Measurements from ENCODE around the gene CDK16.

CDK16 gene

DNA sequence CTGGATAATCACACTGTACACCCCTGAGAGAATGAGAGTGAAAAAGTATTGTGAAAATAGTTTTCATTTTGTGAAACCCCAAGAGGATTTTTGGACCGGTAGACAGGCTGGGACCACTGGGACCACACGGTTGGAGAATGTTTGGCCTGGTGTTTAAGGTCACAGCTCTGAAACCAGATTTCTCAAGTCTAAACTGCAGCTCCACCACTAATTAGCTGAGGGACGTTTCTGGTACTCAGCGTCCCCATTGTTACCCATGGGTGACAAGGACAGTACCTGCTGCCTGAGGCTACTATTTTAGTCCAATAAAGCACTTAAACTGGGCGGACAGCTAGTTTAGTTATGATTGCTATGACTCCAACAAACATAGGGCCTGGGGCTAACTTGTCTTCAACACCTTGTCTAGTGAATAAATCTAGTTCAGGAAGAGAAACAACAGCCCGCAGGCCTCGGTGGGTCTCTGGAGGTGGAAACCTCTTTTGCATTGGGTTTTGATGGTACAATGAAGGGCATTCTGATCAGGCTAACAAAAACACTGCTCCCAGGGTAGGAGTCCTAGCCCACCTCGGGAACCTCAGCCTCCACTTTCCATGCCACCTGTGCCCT, 13.8 kb downstream of the CDK16 start:
- Mint-ChIP-seq H3K27me3 (no peaks in the 10 kb centered on the region), H3K27ac (peak overlapping the region; percentile 98), H3K4me3 (peak overlapping the region; percentile 94), H3K36me3 (ENCODE audit: low read depth) (peaks cover 34% of the 10 kb centered on the region), H3K4me1 (ENCODE audit: low read depth) (peaks cover 10% of the 10 kb centered on the region), H3K9me3 (no peaks in the 10 kb centered on the region)
- intact Hi-C loops (cut with micrococcal nuclease): loop anchor here (10.0 kb wide), 1 partner anchor 1343 kb away; the partner anchor contains the start of gene RBM3

DNA sequence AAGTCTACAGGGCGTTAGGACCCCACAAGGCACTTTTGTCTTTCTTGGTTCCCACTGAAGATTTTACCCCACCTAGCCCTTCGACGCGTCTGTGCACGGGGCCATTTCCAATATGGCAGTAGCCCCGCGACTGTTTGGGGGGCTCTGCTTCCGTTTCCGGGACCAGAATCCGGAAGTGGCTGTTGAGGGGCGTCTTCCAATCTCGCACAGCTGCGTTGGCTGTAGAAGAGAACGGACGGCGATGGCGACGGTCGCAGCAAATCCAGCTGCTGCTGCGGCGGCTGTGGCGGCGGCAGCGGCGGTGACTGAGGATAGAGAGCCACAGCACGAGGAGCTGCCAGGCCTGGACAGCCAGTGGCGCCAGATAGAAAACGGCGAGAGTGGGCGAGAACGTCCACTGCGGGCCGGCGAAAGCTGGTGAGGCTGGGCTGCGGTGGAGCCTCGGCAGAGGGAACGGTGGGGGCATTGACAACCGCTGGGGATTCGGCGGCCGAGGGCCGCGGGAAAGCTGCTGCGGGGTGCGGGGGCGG, 14.4 kb downstream of the CDK16 start, which contains the start of gene USP11:
USP11 (plus strand) TSS at position 207 of the 530 bp plus-strand sequence; CDS start at position 242, 35 bp downstream.
- Mint-ChIP-seq H3K9me3 (no peaks in the 10 kb centered on the region), H3K36me3 (ENCODE audit: low read depth) (peaks cover 29% of the 10 kb centered on the region), H3K4me3 (peak within 1 kb of the TSS; percentile 94), H3K27ac (peak within 1 kb of the TSS; percentile 98), H3K4me1 (ENCODE audit: low read depth) (peaks cover 10% of the 10 kb centered on the region), H3K27me3 (no peaks in the 10 kb centered on the region)
- intact Hi-C loops (cut with micrococcal nuclease): loop anchor here (1.0 to 10.0 kb wide), 2 partner anchors 15 to 1342 kb away; partner anchors contain the start of genes CDK16 and RBM3

GRCh38 chrX:47233333-47234113, 15.0 kb downstream of the CDK16 start:
- peaks cover 22% of the 10 kb centered on the region for H3K36me3 Mint-ChIP-seq (ENCODE audit: low read depth)
- no peaks in the 10 kb centered on the region for H3K27me3 Mint-ChIP-seq
- intact Hi-C loops (cut with micrococcal nuclease): loop anchor here (1.0 to 10.0 kb wide), 2 partner anchors 15 to 1341 kb away; partner anchors contain the start of genes CDK16 and RBM3
- H3K27ac Mint-ChIP-seq: peak overlapping the region; percentile 98
- H3K4me3 Mint-ChIP-seq: peak overlapping the region; percentile 94
- peaks cover 10% of the 10 kb centered on the region for H3K4me1 Mint-ChIP-seq (ENCODE audit: low read depth)
- H3K9me3 Mint-ChIP-seq: no peaks in the 10 kb centered on the region

DNA sequence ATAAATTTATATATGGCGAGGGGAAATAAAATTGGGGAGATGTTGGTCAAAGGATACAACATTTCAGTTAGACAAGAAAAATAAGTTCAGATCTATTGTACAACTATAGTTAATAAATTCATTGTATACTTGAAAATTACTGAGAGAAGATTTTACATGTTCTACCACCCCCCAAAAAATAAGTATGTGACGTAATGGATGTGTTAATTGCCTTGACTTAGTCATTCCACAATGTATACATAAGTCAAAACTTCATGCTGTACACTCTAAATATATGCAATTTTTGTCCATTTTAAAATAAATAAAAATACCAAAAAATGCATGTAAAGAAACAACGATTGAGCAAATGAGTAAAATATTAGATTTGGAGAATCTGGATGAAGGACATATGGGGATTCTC, 16.1 kb downstream of the CDK16 start:
- no peak overlapping the region for H3K4me3 Mint-ChIP-seq
- intact Hi-C loops (cut with micrococcal nuclease): loop anchor here (10.0 kb wide), 1 partner anchor 1340 kb away; the partner anchor contains the start of gene RBM3
- no peak overlapping the region for H3K27ac Mint-ChIP-seq
- H3K4me1 Mint-ChIP-seq (ENCODE audit: low read depth): peaks cover 10% of the 10 kb centered on the region
- H3K36me3 Mint-ChIP-seq (ENCODE audit: low read depth): peaks cover 13% of the 10 kb centered on the region
- no peaks in the 10 kb centered on the region for H3K9me3 Mint-ChIP-seq
- H3K27me3 Mint-ChIP-seq: no peaks in the 10 kb centered on the region

DNA sequence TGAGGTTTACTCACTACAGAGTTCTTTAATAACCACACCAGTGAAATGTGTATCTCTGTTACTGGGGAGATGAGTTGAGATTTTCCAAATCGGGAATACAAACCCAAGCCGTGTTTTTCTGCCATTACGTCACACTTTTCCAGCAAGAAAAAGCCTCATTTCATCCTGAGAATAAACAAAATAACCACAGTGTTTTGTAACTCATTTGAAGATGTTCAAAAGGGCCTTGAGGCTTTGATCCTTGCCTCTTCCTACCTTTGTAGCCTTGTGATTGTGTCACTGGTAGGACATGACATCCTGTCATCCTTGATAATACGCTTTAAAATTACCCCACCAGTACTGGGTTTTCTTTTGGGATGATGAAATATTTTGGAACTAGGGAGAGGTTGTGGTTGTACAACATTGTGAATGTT, 17.2 kb downstream of the CDK16 start:
- peaks cover 10% of the 10 kb centered on the region for H3K4me1 Mint-ChIP-seq (ENCODE audit: low read depth)
- no peak overlapping the region for H3K27ac Mint-ChIP-seq
- H3K9me3 Mint-ChIP-seq: no peaks in the 10 kb centered on the region
- no peaks in the 10 kb centered on the region for H3K27me3 Mint-ChIP-seq
- no peak overlapping the region for H3K4me3 Mint-ChIP-seq
- intact Hi-C loops (cut with micrococcal nuclease): loop anchor here (10.0 kb wide), 1 partner anchor 1339 kb away; the partner anchor contains the start of gene RBM3
- H3K36me3 Mint-ChIP-seq (ENCODE audit: low read depth): peaks cover 23% of the 10 kb centered on the region

GRCh38 chrX:47239199-47239598, 20.7 kb downstream of the CDK16 start:
- no peaks in the 10 kb centered on the region for H3K27me3 Mint-ChIP-seq

GRCh38 chrX:47239898-47240545, 21.5 kb downstream of the CDK16 start:
- intact Hi-C loops (cut with micrococcal nuclease): loop anchor here (10.0 kb wide), 1 partner anchor 1335 kb away; the partner anchor contains the start of gene RBM3
- H3K4me1 Mint-ChIP-seq (ENCODE audit: low read depth): peaks cover 6% of the 10 kb centered on the region
- H3K36me3 Mint-ChIP-seq (ENCODE audit: low read depth): peaks cover 50% of the 10 kb centered on the region
- H3K27ac Mint-ChIP-seq: no peak overlapping the region
- no peaks in the 10 kb centered on the region for H3K9me3 Mint-ChIP-seq
- H3K4me3 Mint-ChIP-seq: no peak overlapping the region
- H3K27me3 Mint-ChIP-seq: no peaks in the 10 kb centered on the region

More at GRCh38 chrX:47239199-47239598, 20.7 kb downstream of the CDK16 start:
- Mint-ChIP-seq H3K36me3 (ENCODE audit: low read depth) (peaks cover 42% of the 10 kb centered on the region), H3K4me3 (no peak overlapping the region), H3K27ac (no peak overlapping the region), H3K4me1 (ENCODE audit: low read depth) (peaks cover 6% of the 10 kb centered on the region), H3K9me3 (no peaks in the 10 kb centered on the region)
- intact Hi-C loops (cut with micrococcal nuclease): loop anchor here (10.0 kb wide), 1 partner anchor 1336 kb away; the partner anchor contains the start of gene RBM3

GRCh38 chrX:47240619-47241018, 22.1 kb downstream of the CDK16 start:
- Mint-ChIP-seq H3K4me3 (no peak overlapping the region), H3K27me3 (no peaks in the 10 kb centered on the region), H3K9me3 (no peaks in the 10 kb centered on the region), H3K4me1 (ENCODE audit: low read depth) (peaks cover under 1% of the 10 kb centered on the region), H3K36me3 (ENCODE audit: low read depth) (peaks cover 56% of the 10 kb centered on the region), H3K27ac (no peak overlapping the region)
- intact Hi-C loops (cut with micrococcal nuclease): no loop called here

DNA sequence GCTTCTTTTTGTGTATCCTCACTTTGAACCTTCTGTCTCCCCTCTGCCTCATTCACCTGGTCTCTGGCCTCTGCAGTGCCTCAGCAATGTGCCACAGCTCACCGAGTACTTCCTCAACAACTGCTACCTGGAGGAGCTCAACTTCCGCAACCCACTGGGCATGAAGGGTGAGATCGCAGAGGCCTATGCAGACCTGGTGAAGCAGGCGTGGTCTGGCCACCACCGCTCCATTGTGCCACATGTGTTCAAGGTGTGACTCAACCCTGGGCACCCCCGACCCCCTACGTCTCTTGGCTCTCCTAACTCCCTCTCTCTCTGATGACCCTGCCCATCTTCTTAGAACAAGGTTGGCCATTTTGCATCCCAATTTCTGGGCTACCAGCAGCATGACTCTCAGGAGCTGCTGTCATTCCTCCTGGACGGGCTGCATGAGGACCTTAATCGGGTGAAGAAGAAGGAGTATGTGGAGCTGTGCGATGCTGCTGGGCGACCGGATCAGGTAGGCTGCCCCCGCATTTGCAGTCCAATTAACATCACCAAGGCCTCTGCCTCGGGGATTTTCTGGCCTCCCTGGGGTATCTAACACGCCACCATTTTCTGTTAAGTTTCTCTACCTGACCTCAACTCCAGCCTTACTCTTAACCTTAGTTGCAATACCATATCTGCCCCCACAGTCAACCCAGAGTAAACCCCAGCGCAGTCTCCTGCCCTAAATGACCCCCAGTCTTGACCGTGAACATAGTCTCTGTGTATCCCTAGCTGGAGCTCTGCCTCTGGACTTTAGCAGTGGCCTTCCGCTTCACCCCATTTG, 22.9 kb downstream of the CDK16 start:
- no peak overlapping the region for H3K4me3 Mint-ChIP-seq
- H3K27ac Mint-ChIP-seq: no peak overlapping the region
- H3K27me3 Mint-ChIP-seq: no peaks in the 10 kb centered on the region
- intact Hi-C loops (cut with micrococcal nuclease): no loop called here
- H3K36me3 Mint-ChIP-seq (ENCODE audit: low read depth): peaks cover 64% of the 10 kb centered on the region
- no peaks in the 10 kb centered on the region for H3K9me3 Mint-ChIP-seq
- H3K4me1 Mint-ChIP-seq (ENCODE audit: low read depth): no peaks in the 10 kb centered on the region

DNA sequence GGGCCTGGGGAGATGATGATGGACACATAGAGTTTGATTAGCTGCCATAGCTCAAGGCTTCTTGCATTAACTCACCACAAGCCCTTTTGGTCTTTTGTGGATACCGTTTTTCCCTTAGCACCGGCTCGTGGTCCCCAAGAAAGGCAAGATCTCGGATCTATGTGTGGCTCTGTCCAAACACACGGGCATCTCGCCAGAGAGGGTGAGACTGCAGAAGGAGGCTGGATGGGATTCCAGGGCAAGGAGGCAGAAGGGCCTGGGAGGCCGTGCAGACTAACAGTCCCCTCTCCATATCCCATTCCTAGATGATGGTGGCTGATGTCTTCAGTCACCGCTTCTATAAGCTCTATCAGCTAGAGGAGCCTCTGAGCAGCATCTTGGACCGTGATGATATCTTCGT, 23.8 kb downstream of the CDK16 start:
- intact Hi-C loops (cut with micrococcal nuclease): no loop called here
- Mint-ChIP-seq H3K4me3 (no peak overlapping the region), H3K27ac (no peak overlapping the region), H3K9me3 (no peaks in the 10 kb centered on the region), H3K27me3 (no peaks in the 10 kb centered on the region), H3K4me1 (ENCODE audit: low read depth) (no peaks in the 10 kb centered on the region), H3K36me3 (ENCODE audit: low read depth) (peaks cover 70% of the 10 kb centered on the region)

GRCh38 chrX:47243351-47243750, 24.9 kb downstream of the CDK16 start:
- H3K27me3 Mint-ChIP-seq: no peaks in the 10 kb centered on the region
- H3K4me1 Mint-ChIP-seq (ENCODE audit: low read depth): no peaks in the 10 kb centered on the region
- intact Hi-C loops (cut with micrococcal nuclease): no loop called here
- no peak overlapping the region for H3K4me3 Mint-ChIP-seq
- H3K27ac Mint-ChIP-seq: no peak overlapping the region
- H3K36me3 Mint-ChIP-seq (ENCODE audit: low read depth): peaks cover 80% of the 10 kb centered on the region
- H3K9me3 Mint-ChIP-seq: no peaks in the 10 kb centered on the region

GRCh38 chrX:47244676-47245075, 26.2 kb downstream of the CDK16 start:
- H3K27me3 Mint-ChIP-seq: no peaks in the 10 kb centered on the region
- no peak overlapping the region for H3K27ac Mint-ChIP-seq
- H3K9me3 Mint-ChIP-seq: no peaks in the 10 kb centered on the region
- intact Hi-C loops (cut with micrococcal nuclease): no loop called here
- H3K4me1 Mint-ChIP-seq (ENCODE audit: low read depth): no peaks in the 10 kb centered on the region
- peaks cover 77% of the 10 kb centered on the region for H3K36me3 Mint-ChIP-seq (ENCODE audit: low read depth)
- no peak overlapping the region for H3K4me3 Mint-ChIP-seq

DNA sequence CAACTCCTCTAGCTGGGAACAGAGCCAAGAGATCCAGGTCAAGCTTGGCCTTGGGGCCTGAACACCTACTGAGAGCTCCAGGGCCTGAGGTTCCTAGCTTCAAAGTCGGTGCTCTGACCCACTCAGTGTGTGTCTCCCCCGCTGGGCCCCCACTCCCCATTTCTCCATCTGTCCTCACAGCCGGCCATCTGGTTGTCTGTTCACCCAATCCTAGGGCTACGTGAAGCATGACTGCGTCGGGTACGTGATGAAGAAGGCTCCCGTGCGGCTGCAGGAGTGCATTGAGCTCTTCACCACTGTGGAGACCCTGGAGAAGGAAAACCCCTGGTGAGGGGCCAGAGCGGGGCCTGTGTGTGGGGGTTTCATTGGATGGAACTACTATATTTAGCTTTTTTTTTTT, 26.7 kb downstream of the CDK16 start:
- H3K36me3 Mint-ChIP-seq (ENCODE audit: low read depth): peaks cover 73% of the 10 kb centered on the region
- H3K9me3 Mint-ChIP-seq: no peaks in the 10 kb centered on the region
- H3K4me3 Mint-ChIP-seq: no peak overlapping the region
- no peaks in the 10 kb centered on the region for H3K4me1 Mint-ChIP-seq (ENCODE audit: low read depth)
- no peaks in the 10 kb centered on the region for H3K27me3 Mint-ChIP-seq
- H3K27ac Mint-ChIP-seq: no peak overlapping the region
- intact Hi-C loops (cut with micrococcal nuclease): no loop called here
